CD4-positive, alpha-beta T cell (primary cell): ENCODE results near the gene SPTLC1. TPM values are rescaled to one million over a fixed set of nuclear protein-coding genes. Genes with fewer than 3 reads are reported as not detected.

Source experiments
- ATAC-seq: fragments of 200-7000 bp; cut with Tn5 transposase; one replicate; pipeline ENCODE4 v1.10.0; 2022; ENCODE audit warnings: mild to moderate bottlenecking; ENCODE audit not compliant: poor library complexity
- CTCF ChIA-PET: fragments of 350-600 bp; sonication (Branson Sonifier 250); formaldehyde crosslinking; loops from one replicate; lab custom pipeline; 2021; ENCODE audit warnings: antibody characterized with exemption, inconsistent platforms; lab: Charles Lee
- POLR2A ChIA-PET: fragments of 350-600 bp; sonication (Branson Sonifier 250); formaldehyde crosslinking; loops from one replicate; lab custom pipeline; 2021; ENCODE audit warnings: antibody characterized with exemption, inconsistent platforms; lab: Charles Lee
- DNase-seq, 14 experiments: peaks; one replicate each; pipeline ENCODE4 v3.0.0-alpha.2; 2013 to 2020; ENCODE audit warnings: mixed read lengths in 2 of 14
- H3K27ac ChIP-seq, 2 donors: one replicate each; pipeline versions ENCODE4 v1.5.1 to v1.7.0; 2013; ENCODE audit warnings: low read length in 2 of 2, low read depth in 1 of 2, mild to moderate bottlenecking in 1 of 2
- H3K27me3 ChIP-seq, 2 experiments: 1 replicate in 1 of 2; 2 replicates in 1 of 2; pipeline versions ENCODE4 v1.6.1 to v1.7.0; 2013; ENCODE audit warnings: low read length in 2 of 2, control low read depth in 1 of 2, mild to moderate bottlenecking in 1 of 2, moderate library complexity in 1 of 2; ENCODE audit not compliant: insufficient read depth in 2 of 2, control insufficient read depth in 1 of 2
- H3K36me3 ChIP-seq: one replicate; pipeline ENCODE4 v1.6.1; 2013; ENCODE audit warnings: low read length, control low read depth; ENCODE audit not compliant: insufficient read depth
- H3K4me1 ChIP-seq: one replicate; pipeline ENCODE4 v1.6.1; 2013; ENCODE audit warnings: low read length, control low read depth; ENCODE audit not compliant: insufficient read depth
- H3K4me3 ChIP-seq: one replicate; pipeline ENCODE4 v1.5.1; 2013; ENCODE audit warnings: mild to moderate bottlenecking, low read length, moderate library complexity
- H3K9me3 ChIP-seq, 2 experiments: 1 replicate in 1 of 2; 2 replicates in 1 of 2; pipeline versions ENCODE4 v1.6.1 to v1.7.0; 2013; ENCODE audit warnings: low read length in 2 of 2, mild to moderate bottlenecking in 2 of 2, control low read depth in 1 of 2, moderate library complexity in 1 of 2; ENCODE audit not compliant: control insufficient read depth in 1 of 2, insufficient read depth in 1 of 2
- H3K27ac Mint-ChIP-seq: one replicate; pipeline ENCODE4 v1.8.0; 2020; ENCODE audit warnings: mixed read lengths
- H3K27me3 Mint-ChIP-seq: one replicate; pipeline ENCODE4 v1.8.0; 2021; ENCODE audit warnings: mixed read lengths
- H3K36me3 Mint-ChIP-seq: one replicate; pipeline ENCODE4 v1.8.0; 2021; ENCODE audit warnings: low read depth, mixed read lengths
- H3K4me1 Mint-ChIP-seq: one replicate; pipeline ENCODE4 v1.8.0; 2021; ENCODE audit warnings: low read depth, mixed read lengths
- H3K4me3 Mint-ChIP-seq: one replicate; pipeline ENCODE4 v1.8.0; 2020; ENCODE audit warnings: mild to moderate bottlenecking, mixed read lengths
- H3K9me3 Mint-ChIP-seq: one replicate; pipeline ENCODE4 v1.8.0; 2020; ENCODE audit warnings: mixed read lengths
- intact Hi-C, 2 experiments: fragments of 100-400 bp; cut with DNase I in 1 of 2; cut with micrococcal nuclease in 1 of 2; formaldehyde crosslinking; loops; one replicate each; pipeline versions ENCODE4 v1.15.1 to v1.9.0; 2023 to 2025; cut with DNase I, micrococcal nuclease
- total RNA-seq, 174 experiments: library from RNA in 2 of 174; stranded (reverse) in 2 of 174; gene quantifications; one replicate each; pipeline ENCODE4 v1.2.3 and lab custom pipeline; 2021 to 2026
- TF ChIP-seq, protein P1 (sequence below): fragments of 200-600 bp; IDR thresholded peaks from one replicate; pipeline ENCODE4 v1.8.0; 2022; ENCODE audit warnings: antibody characterized with exemption, mild to moderate bottlenecking

Gene SPTLC1
- total RNA-seq, 2 experiments from 2014 or later = 40.9 to 43.0 TPM

DNA sequence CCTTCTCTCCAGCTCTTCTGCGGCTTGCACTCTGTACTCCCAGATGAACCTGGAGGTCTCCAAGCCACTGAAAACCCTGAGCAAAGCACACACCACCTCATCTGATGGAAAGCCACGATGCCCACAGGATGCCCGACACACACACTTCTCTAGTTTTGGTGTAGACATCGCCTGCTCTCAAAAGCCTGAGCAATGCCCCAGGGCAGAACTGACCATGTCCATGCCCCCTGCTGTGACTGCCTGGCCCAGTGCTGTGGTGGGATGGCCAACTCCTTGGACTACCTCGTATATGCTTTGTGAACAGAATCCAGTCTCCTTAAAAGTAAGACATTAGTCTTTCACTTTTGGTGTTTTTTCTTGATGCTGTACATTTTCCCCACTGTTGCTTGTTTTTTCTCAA, 81.2 kb downstream of the SPTLC1 start:
- no peaks in the 10 kb centered on the region for H3K27me3 ChIP-seq
- ChIA-PET CTCF (no interaction called here), POLR2A (no interaction called here)
- Mint-ChIP-seq H3K27ac (no peak overlapping the region), H3K9me3 (no peaks in the 10 kb centered on the region), H3K27me3 (no peaks in the 10 kb centered on the region), H3K4me1 (no peaks in the 10 kb centered on the region), H3K4me3 (no peak overlapping the region), H3K36me3 (peaks cover 92% of the 10 kb centered on the region)
- TF ChIP-seq, protein P1, sequence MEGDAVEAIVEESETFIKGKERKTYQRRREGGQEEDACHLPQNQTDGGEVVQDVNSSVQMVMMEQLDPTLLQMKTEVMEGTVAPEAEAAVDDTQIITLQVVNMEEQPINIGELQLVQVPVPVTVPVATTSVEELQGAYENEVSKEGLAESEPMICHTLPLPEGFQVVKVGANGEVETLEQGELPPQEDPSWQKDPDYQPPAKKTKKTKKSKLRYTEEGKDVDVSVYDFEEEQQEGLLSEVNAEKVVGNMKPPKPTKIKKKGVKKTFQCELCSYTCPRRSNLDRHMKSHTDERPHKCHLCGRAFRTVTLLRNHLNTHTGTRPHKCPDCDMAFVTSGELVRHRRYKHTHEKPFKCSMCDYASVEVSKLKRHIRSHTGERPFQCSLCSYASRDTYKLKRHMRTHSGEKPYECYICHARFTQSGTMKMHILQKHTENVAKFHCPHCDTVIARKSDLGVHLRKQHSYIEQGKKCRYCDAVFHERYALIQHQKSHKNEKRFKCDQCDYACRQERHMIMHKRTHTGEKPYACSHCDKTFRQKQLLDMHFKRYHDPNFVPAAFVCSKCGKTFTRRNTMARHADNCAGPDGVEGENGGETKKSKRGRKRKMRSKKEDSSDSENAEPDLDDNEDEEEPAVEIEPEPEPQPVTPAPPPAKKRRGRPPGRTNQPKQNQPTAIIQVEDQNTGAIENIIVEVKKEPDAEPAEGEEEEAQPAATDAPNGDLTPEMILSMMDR = no peak
- intact Hi-C loops = no loop called here
- no peak overlapping the region for H3K27ac ChIP-seq
- no peaks in the 10 kb centered on the region for H3K4me1 ChIP-seq
- H3K9me3 ChIP-seq = no peaks in the 10 kb centered on the region
- H3K36me3 ChIP-seq = peaks cover 54% of the 10 kb centered on the region
- no peak for DNase-seq
- no peak for ATAC-seq
- H3K4me3 ChIP-seq = no peak overlapping the region

DNA sequence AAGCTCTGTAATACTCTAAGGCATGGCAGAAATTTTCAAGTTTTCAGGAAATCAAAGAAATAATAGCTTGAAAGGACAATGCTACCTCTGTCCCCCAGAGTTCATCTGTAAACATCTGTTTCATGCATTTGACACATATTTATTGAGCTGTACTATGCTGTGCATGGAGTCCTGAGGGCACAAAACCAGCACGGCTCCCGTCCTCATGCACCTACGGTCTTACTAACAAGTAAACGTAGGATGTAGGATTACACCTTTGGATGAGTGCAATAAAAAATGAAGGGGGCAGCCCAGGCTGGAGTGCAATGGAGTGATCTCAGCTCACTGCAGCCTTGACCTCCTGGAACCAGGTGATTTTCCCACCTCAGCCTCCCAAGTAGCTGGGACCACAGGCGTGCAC, 81.9 kb downstream of the SPTLC1 start:
- no peak overlapping the region for H3K27ac Mint-ChIP-seq
- H3K4me1 Mint-ChIP-seq = no peaks in the 10 kb centered on the region
- H3K36me3 ChIP-seq = peaks cover 51% of the 10 kb centered on the region
- CTCF ChIA-PET = no interaction called here
- H3K4me3 Mint-ChIP-seq = no peak overlapping the region
- H3K27me3 Mint-ChIP-seq = no peaks in the 10 kb centered on the region
- no peak overlapping the region for H3K27ac ChIP-seq
- intact Hi-C loops = no loop called here
- no peaks in the 10 kb centered on the region for H3K27me3 ChIP-seq
- no peaks in the 10 kb centered on the region for H3K4me1 ChIP-seq
- DNase-seq = no peak
- H3K9me3 Mint-ChIP-seq = no peaks in the 10 kb centered on the region
- TF ChIP-seq, protein P1 = no peak
- no peaks in the 10 kb centered on the region for H3K9me3 ChIP-seq
- ATAC-seq = no peak
- H3K36me3 Mint-ChIP-seq = peaks cover 85% of the 10 kb centered on the region
- POLR2A ChIA-PET = no interaction called here
- no peak overlapping the region for H3K4me3 ChIP-seq

DNA sequence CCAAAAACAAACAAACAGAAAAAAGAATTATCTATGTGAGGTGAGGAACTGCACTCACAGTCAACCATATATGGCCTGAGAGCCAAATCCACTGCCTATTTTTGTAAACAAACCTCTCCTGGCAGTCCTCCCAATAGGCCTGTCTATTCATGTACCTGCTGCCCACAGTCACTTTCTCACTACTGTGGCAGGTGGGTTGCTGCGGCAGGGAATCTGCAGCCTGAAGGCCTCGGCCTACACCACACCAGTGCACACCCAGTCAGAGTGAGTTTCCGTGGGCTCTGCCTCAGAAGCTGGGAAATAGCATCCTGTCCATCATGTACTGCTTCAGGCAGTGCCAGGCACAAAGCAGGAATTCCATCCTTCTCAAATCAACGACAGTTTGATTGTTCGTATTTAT, 82.3 kb downstream of the SPTLC1 start:
- H3K4me1 Mint-ChIP-seq = no peaks in the 10 kb centered on the region
- no peak overlapping the region for H3K4me3 ChIP-seq
- H3K4me3 Mint-ChIP-seq = no peak overlapping the region
- no peaks in the 10 kb centered on the region for H3K27me3 ChIP-seq
- H3K9me3 Mint-ChIP-seq = no peaks in the 10 kb centered on the region
- DNase-seq (no peak), ATAC-seq (no peak)
- intact Hi-C loops = no loop called here
- ChIA-PET CTCF (no interaction called here), POLR2A (no interaction called here)
- no peak overlapping the region for H3K27ac ChIP-seq
- no peak overlapping the region for H3K27ac Mint-ChIP-seq
- H3K4me1 ChIP-seq = no peaks in the 10 kb centered on the region
- H3K9me3 ChIP-seq = no peaks in the 10 kb centered on the region
- TF ChIP-seq, protein P1 = no peak
- H3K27me3 Mint-ChIP-seq = no peaks in the 10 kb centered on the region
- peaks cover 81% of the 10 kb centered on the region for H3K36me3 Mint-ChIP-seq
- H3K36me3 ChIP-seq = peaks cover 50% of the 10 kb centered on the region
